Right cardiac atrium (tissue), 5 donors: ENCODE results near the gene SLC8B1. TPM values are rescaled to one million over a fixed set of nuclear protein-coding genes. Genes with fewer than 3 reads are reported as not detected.
A peak's percentile ranks its signal among the peaks of the same experiment; 100 is the strongest.

Experiments used
- ATAC-seq, 2 donors: fragments of 200-7000 bp; cut with Tn5 transposase; one replicate each; pipeline versions ENCODE4 v1.8.0 to v1.9.1; 2020; ENCODE audit warnings: moderate library complexity in 2 of 2, mild to moderate bottlenecking in 1 of 2
- DNase-seq, 3 donors: peaks; one replicate each; pipeline ENCODE4 v3.0.0-alpha.2; 2020
- H3K27ac ChIP-seq: one replicate; pipeline ENCODE4 v1.5.1; 2013; ENCODE audit warnings: mild to moderate bottlenecking, low read length, control low read depth, moderate library complexity
- H3K27me3 ChIP-seq: one replicate; pipeline ENCODE4 v1.6.1; 2013; ENCODE audit not compliant: control insufficient read depth, insufficient read depth
- H3K4me1 ChIP-seq: one replicate; pipeline ENCODE4 v1.6.1; 2013; ENCODE audit warnings: low read length; ENCODE audit not compliant: control insufficient read depth, insufficient read depth
- H3K4me3 ChIP-seq: one replicate; pipeline ENCODE4 v1.5.1; 2013; ENCODE audit warnings: low read length, control low read depth
- H3K9me3 ChIP-seq: one replicate; pipeline ENCODE4 v1.6.1; 2013; ENCODE audit warnings: low read length; ENCODE audit not compliant: control insufficient read depth
- WGBS: extraction: QIAGEN DNeasy Blood & Tissue Kit; methylation state at CpG from one replicate; pipeline ENCODE4 v1.1.7; 2013; 5-methylcytosine and 5-hydroxymethylcytosine counted together
- intact Hi-C, 4 donors: fragments of 100-400 bp; cut with DNase I; formaldehyde crosslinking; loops; one replicate each; pipeline versions ENCODE4 v1.11.0 to v1.14.0; 2022 to 2023
- polyA plus RNA-seq: library from polyadenylated mRNA; stranded (reverse); fragments of 200-250 nt; gene quantifications from one replicate; pipeline ENCODE4 v1.2.3, GENCODE V29; 2013
- total RNA-seq, 4 donors: library from RNA; stranded (reverse); fragmentation: NEBNext Ultra II Directional; extraction: Animal tissue kit (Norgen Biotek cat#: 25700); gene quantifications; one replicate each; pipeline ENCODE4 v1.2.1, GENCODE V29; 2021
- donor health status: healthy with polysubstance abuse.
- donor health status: DM: no; HTN: yes; CAD: no.
- donor health status: DM: no; HTN: no; CAD: no.
- donor health status: DM: no; HTN: yes; CAD: no; lungs with severe emphysema.
- donor health status: DM: yes; HTN: yes; CAD: no.

Gene SLC8B1
- total and polyA plus RNA-seq, 5 donors, result 10.8 to 16.0 (median 13.2) TPM

DNA sequence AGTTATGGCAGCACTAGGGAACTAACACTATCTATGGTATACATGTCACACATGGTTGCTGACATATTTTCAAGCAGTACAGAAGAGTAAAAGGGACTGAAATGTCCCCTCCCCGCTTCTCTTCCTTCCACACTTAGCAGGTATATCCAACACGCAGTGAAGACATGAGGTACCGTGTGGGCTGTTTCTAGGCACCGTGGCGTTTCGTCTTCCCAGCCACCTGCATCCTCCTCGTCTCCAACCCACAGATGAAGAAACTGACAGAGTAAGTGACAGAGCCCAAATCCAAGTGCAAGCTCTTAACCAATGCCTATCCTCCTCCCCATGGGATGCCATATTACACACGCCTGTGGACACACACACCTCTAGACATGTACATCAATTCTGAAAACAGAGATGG is 32.4 kb downstream of the SLC8B1 start:
- H3K9me3 ChIP-seq, result no peaks in the 10 kb centered on the region
- DNase-seq (no peak), ATAC-seq (no peak)
- no peak overlapping the region for H3K27ac ChIP-seq
- no peak overlapping the region for H3K4me3 ChIP-seq
- no peaks in the 10 kb centered on the region for H3K27me3 ChIP-seq
- peaks cover 13% of the 10 kb centered on the region for H3K4me1 ChIP-seq
- WGBS, result 92% methylated on average over 8 of the region's 8 CpGs
- intact Hi-C loops, result no loop called here

DNA sequence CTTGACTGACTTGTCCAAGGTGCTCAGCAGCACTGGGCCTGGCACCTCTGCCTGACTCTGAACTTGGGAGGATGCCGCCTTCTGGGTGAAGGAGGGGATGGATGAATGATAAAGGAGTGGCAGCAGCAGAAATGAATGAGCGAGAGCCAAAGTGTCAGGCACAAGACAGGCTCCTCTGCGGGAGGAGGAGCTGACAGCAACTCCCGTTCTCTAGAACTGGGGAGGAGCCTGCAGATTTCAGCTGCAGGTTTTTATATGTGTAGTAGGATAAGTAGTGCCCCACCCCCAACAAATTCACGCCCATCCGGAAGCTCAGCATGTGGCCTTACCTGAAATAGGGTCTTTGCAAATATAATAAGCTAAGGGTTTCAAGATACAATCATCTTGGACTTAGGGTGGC is 33.1 kb downstream of the SLC8B1 start:
- Histone ChIP-seq H3K4me1 (peaks cover 13% of the 10 kb centered on the region), H3K9me3 (no peaks in the 10 kb centered on the region), H3K27ac (no peak overlapping the region), H3K27me3 (no peaks in the 10 kb centered on the region), H3K4me3 (no peak overlapping the region)
- intact Hi-C loops, result no loop called here
- 91% methylated on average over 6 of the region's 6 CpGs for WGBS
- ATAC-seq (no peak), DNase-seq (no peak)

GRCh38 chr12:113299619-113300237 is 35.2 kb downstream of the SLC8B1 start:
- 40% methylated on average over 14 of the region's 14 CpGs for WGBS
- Histone ChIP-seq H3K9me3 (no peaks in the 10 kb centered on the region), H3K27me3 (no peaks in the 10 kb centered on the region), H3K4me1 (peaks cover 13% of the 10 kb centered on the region), H3K27ac (peak overlapping the region; percentile 84), H3K4me3 (no peak overlapping the region)
- ATAC-seq (peak; percentile 61 to 71), DNase-seq (peak; percentile 76 to 89 (median 86))
- intact Hi-C loops, result loop anchor here in 1 of 4 donors (10.0 kb wide), 1 partner anchor 105 kb away; no protein-coding TSS in a partner anchor

DNA sequence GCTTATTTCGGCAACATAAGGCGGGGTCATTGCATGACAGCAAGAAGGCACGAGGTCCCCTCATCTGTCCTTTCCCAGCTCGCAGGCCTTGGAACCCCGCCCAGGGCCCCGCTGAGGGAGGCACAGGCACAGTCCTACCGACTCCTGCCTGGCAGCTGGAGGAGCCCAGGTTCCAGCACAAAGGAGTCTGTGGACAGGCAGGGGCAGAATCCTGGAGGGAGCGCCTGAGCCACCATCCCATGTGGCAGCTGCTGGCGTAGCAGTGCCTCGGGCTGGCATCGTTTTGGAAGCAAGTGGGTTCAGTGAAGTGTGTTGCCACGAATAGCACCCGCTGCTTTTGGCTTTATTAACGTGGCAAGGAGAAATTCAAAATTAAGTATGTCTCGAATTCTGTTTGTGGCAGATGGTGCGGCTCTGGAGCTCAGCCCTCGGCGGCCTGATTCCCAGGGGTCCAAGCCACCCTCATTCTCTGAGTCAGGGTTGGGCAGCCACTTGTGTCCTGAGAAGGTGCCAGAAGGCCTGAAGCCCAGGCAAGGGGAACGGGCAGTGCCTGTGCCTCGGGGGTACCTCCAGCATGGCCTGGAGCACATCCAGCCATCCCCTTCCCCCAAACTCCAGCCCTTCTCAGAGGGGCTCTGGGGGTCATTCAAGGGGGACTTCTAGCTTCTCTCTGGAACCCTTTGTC is 35.9 kb downstream of the SLC8B1 start:
- intact Hi-C loops, result loop anchor here in 1 of 4 donors (10.0 kb wide), 1 partner anchor 104 kb away; no protein-coding TSS in a partner anchor
- Histone ChIP-seq H3K9me3 (no peaks in the 10 kb centered on the region), H3K27ac (peak overlapping the region; percentile 84), H3K27me3 (no peaks in the 10 kb centered on the region), H3K4me1 (peaks cover 13% of the 10 kb centered on the region), H3K4me3 (no peak overlapping the region)
- DNase-seq (peak; percentile 74 to 92 (median 88)), ATAC-seq (peak; percentile 47 to 60)
- WGBS, result 55% methylated on average over 20 of the region's 20 CpGs

DNA sequence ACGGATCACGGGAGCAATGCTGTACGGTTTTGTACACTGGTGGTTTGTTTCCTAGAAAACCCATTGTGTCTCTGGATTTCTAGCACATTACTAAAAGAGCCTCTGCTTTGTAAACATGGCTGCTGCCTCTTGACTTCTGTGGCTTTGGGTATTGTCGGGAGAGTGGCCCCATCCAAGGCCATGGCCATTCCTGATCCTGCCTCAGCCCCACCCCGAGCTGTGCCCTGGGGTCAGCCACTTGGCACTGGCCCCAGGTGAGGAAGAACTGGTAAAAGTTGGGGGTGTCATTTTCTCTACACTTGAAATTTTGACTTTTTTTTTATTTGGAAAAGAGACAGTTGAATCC is 36.5 kb downstream of the SLC8B1 start:
- 86% methylated on average over 5 of the region's 5 CpGs for WGBS
- ATAC-seq (peak in 1 of 2 donors; percentile 3), DNase-seq (no peak)
- Histone ChIP-seq H3K27ac (peak overlapping the region; percentile 84), H3K27me3 (no peaks in the 10 kb centered on the region), H3K9me3 (no peaks in the 10 kb centered on the region), H3K4me1 (peaks cover 13% of the 10 kb centered on the region), H3K4me3 (no peak overlapping the region)
- intact Hi-C loops, result loop anchor here in 1 of 4 donors (10.0 kb wide), 1 partner anchor 104 kb away; no protein-coding TSS in a partner anchor

DNA sequence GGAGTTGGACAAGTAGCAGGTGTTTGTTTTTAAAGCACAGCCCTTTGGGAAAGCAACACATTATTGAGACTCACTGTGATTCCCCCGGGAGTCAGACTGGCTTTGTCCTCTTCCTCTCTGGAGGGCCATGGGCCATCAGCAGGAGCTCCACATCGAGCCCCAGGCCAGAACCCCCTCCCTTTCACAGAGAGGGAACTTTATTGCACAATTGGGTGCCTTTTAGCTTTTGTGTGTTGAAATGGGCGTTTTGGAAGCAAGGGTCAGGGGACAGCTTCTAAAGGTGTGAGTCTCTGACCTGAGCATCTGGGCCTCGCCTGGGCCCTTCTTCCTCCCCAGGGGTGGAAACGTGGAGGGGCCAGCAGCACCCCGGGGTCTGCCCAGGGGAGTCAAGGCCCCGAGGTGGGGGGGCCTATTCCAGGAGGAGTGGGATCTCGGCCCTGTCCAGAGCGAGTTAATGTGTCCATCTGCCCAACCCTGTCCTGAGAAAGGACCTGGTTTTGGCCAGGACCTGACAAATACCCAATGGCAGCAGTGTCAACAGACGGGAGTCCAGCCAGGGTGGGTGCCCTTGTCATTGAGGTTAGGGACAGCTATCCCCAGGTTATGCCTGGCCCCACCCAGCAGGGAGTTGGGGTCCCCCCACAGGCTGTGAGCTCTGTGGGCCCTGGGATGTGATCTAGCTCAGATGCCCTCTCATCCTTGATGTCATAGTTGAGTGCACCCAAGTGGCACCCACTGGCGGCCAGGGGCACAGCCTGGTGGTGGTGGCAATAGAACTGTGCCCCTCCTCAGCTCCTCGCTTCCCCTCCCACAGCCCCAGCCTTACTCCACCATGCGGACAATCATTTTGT is 37.1 kb downstream of the SLC8B1 start:
- Histone ChIP-seq H3K9me3 (no peaks in the 10 kb centered on the region), H3K27ac (peak overlapping the region; percentile 84), H3K4me1 (peaks cover 13% of the 10 kb centered on the region), H3K27me3 (no peaks in the 10 kb centered on the region), H3K4me3 (no peak overlapping the region)
- 83% methylated on average over 13 of the region's 13 CpGs for WGBS
- intact Hi-C loops, result loop anchor here in 1 of 4 donors (10.0 kb wide), 1 partner anchor 103 kb away; no protein-coding TSS in a partner anchor
- peak; percentile 1 to 2 for ATAC-seq
- peak in 1 of 3 donors; percentile 57 for DNase-seq

DNA sequence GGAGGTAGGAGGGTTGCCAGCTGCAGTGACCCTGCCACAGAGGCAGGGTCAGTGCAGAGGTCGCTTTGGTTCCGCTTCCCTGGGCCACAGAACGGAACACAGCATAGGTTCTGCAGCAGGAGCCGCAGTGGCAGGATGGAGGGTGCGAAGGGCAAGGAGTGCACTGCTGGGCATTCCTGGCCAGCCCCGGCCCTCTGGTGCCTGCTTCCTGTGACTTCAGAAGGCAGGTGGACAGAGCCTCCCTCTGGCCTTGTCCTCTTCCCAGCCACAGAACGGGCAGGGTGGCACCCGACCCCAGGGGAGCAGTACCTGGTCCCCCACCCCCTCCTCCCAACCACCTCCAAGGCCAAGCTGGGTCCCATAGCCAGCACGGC is 37.7 kb downstream of the SLC8B1 start:
- ATAC-seq (peak in 1 of 2 donors; percentile 2), DNase-seq (peak in 1 of 3 donors; percentile 57)
- H3K9me3 ChIP-seq, result no peaks in the 10 kb centered on the region
- intact Hi-C loops, result loop anchor here in 1 of 4 donors (10.0 kb wide), 1 partner anchor 102 kb away; no protein-coding TSS in a partner anchor
- WGBS, result 83% methylated on average over 9 of the region's 9 CpGs
- peak overlapping the region; percentile 61 for H3K27ac ChIP-seq
- H3K27me3 ChIP-seq, result no peaks in the 10 kb centered on the region
- H3K4me3 ChIP-seq, result no peak overlapping the region
- H3K4me1 ChIP-seq, result peaks cover 13% of the 10 kb centered on the region

DNA sequence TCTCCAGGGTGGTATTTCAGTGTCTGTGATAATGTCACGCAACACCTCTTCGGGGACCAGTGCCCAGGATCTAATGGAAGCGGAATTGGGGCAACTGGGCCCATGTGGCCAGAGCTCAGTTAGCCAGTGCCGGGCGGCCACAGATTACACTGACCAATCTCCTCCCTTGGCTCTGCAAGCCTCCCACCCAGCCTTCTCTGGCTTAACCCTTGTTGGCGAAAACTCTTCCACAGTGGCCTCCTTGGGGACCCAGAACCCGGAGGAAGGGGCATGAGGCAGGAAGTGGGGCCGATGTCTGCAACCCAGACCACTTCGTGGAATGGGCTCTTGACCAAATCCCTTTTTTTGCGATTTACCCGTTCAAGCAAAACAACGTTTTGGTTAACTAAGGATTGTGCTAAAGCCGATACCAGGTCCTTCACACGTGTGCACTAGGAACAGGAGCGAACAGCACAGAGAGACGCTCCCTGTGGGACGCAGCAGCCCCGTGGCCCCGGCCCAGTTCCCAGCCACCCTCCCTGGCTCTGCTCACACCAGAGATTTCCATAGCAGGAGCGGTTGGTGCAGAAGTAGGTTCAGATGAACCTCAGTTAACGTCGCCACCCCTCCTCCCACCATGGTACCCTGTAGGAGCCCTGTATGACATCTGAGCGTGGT is 38.2 kb downstream of the SLC8B1 start:
- DNase-seq, result peak in 1 of 3 donors; percentile 65

DNA sequence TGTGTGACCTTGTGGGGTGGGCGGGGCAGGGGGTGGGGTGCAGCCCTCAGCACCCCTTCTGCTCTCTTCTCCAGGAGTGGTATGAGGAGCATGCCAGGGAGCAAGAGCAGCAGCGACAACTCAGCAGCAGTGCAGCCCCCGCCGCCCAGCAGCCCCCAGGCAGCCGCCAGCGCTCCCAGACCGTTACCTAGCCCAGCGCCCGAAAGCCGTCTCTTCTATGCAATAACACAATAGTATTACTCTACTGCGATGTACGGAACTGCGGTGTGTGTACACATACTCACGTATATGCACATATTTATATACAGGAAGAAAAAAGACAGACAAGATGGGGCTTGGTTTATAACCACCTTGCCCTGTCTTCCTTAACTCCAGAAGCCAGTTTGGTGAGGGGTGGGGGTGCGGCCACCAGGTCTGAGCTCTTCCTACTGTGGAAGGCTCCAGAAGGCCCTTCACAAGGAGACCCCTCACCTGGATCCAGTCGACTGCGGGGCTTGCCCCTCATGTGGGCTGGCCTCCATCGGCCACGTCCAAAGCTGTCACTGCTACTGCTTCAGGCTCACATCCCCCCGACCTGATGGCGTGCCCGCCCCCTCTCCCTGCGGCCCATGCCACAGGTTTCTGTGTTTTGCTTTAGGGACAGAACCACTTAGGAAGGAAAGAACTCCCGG is 38.9 kb downstream of the SLC8B1 start:
- WGBS, result 88% methylated on average over 24 of the region's 24 CpGs
- no peak for ATAC-seq
- intact Hi-C loops, result loop anchor here in 1 of 4 donors (10.0 kb wide), 1 partner anchor 101 kb away; no protein-coding TSS in a partner anchor

More for the DNA sequence above, 38.2 kb downstream of the SLC8B1 start:
- H3K27me3 ChIP-seq, result no peaks in the 10 kb centered on the region
- H3K4me1 ChIP-seq, result peaks cover 13% of the 10 kb centered on the region
- H3K4me3 ChIP-seq, result no peak overlapping the region
- intact Hi-C loops, result loop anchor here in 1 of 4 donors (10.0 kb wide), 1 partner anchor 102 kb away; no protein-coding TSS in a partner anchor
- H3K9me3 ChIP-seq, result no peaks in the 10 kb centered on the region
- ATAC-seq, result peak; percentile 8 to 27
- H3K27ac ChIP-seq, result peak overlapping the region; percentile 15
- 63% methylated on average over 23 of the region's 23 CpGs for WGBS

GRCh38 chr12:113293100-113293499 is 41.8 kb downstream of the SLC8B1 start:
- DNase-seq (peak in 1 of 3 donors; percentile 37), ATAC-seq (no peak)
- WGBS, result 94% methylated on average over 10 of the region's 10 CpGs
- H3K4me1 ChIP-seq, result no peaks in the 10 kb centered on the region
- H3K27ac ChIP-seq, result no peak overlapping the region
- intact Hi-C loops, result loop anchor here in 1 of 4 donors (10.0 kb wide), 1 partner anchor 98 kb away; no protein-coding TSS in a partner anchor
- no peak overlapping the region for H3K4me3 ChIP-seq
- H3K9me3 ChIP-seq, result no peaks in the 10 kb centered on the region
- no peaks in the 10 kb centered on the region for H3K27me3 ChIP-seq

More for the DNA sequence above, 38.9 kb downstream of the SLC8B1 start:
- peaks cover 13% of the 10 kb centered on the region for H3K4me1 ChIP-seq
- H3K27me3 ChIP-seq, result no peaks in the 10 kb centered on the region
- H3K27ac ChIP-seq, result peak overlapping the region; percentile 5
- H3K4me3 ChIP-seq, result no peak overlapping the region
- H3K9me3 ChIP-seq, result no peaks in the 10 kb centered on the region
- DNase-seq, result peak in 1 of 3 donors; percentile 32
